ENCODE measurements around the gene CERS3.

Gene CERS3

DNA sequence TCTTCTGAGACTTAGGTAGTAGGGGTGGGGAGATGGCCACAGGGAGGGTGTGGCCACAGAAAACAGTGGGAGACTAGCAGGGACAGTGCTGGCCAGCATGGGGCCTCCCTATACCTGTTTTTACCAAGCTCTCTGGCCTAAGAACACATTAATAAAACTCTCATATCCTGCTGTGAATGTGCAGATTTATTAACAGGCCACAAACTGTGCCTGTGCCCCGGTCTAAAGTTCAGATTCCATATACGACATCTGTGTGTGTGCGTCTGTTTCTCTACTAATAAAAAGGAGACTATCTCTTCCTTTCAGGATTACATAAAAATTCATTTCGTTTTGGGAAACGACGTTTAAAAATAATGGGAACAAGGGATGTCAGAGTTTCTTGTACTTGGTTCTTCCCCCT, 94.2 kb downstream of the CERS3 start:
- ChIA-PET CTCF (no interaction called here), POLR2A (no interaction called here)
- TF ChIP-seq, protein P1, sequence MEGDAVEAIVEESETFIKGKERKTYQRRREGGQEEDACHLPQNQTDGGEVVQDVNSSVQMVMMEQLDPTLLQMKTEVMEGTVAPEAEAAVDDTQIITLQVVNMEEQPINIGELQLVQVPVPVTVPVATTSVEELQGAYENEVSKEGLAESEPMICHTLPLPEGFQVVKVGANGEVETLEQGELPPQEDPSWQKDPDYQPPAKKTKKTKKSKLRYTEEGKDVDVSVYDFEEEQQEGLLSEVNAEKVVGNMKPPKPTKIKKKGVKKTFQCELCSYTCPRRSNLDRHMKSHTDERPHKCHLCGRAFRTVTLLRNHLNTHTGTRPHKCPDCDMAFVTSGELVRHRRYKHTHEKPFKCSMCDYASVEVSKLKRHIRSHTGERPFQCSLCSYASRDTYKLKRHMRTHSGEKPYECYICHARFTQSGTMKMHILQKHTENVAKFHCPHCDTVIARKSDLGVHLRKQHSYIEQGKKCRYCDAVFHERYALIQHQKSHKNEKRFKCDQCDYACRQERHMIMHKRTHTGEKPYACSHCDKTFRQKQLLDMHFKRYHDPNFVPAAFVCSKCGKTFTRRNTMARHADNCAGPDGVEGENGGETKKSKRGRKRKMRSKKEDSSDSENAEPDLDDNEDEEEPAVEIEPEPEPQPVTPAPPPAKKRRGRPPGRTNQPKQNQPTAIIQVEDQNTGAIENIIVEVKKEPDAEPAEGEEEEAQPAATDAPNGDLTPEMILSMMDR (IDR thresholded peaks at IDR 0.05; ENCODE audit: insufficient read depth, low read length, missing control alignments): no peak
- no peak overlapping the region for H3K4me3 ChIP-seq (ENCODE audit: low read depth, low read length)
- DNase-seq (ENCODE audit: low read depth, low spot score): no peak

DNA sequence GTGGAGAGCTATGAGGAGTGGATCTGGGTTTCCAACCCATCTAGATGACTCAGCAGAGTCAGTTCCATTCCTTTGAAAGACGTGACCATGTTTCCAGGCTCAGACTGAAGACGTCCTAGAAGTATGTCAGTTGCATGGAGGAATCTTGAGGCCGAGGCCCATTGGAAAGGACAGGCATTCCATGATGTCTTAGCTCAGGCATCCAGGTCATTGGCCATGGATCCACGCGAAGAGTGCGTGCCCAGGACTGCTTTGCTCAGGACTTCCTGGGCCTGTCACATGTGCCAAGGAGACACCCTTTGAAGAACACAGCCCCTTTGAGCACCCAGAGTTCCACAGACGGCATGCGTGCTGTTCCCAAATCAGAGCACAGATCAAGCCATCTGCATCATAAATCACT, 94.7 kb downstream of the CERS3 start:
- CTCF ChIA-PET: no interaction called here
- TF ChIP-seq, protein P1 (IDR thresholded peaks at IDR 0.05; ENCODE audit: insufficient read depth, low read length, missing control alignments): no peak
- no peak overlapping the region for H3K4me3 ChIP-seq (ENCODE audit: low read depth, low read length)
- POLR2A ChIA-PET: no interaction called here
- DNase-seq (ENCODE audit: low read depth, low spot score): no peak

DNA sequence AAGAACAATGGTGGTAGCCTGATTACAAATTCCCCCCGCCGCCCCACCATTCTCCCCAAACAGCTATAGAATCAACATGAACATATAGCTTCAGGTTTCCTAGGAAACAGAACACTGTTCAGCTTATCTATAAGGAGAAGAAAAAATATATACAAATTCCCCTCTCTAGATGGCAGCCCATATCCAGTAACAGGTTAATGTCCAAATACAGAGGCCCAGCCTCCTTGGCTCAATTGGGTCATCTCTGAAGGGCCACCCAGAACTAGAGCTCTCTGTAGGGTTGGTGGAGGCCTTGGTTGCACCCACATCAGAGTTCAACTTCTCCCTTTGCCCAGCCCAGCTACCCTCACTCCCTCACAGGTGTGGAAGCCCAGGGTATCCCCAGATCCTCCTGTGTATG, 95.4 kb downstream of the CERS3 start:
- DNase-seq (ENCODE audit: low read depth, low spot score): no peak
- no peak overlapping the region for H3K4me3 ChIP-seq (ENCODE audit: low read depth, low read length)
- ChIA-PET POLR2A (no interaction called here), CTCF (no interaction called here)
- TF ChIP-seq, protein P1 (IDR thresholded peaks at IDR 0.05; ENCODE audit: insufficient read depth, low read length, missing control alignments): no peak

DNA sequence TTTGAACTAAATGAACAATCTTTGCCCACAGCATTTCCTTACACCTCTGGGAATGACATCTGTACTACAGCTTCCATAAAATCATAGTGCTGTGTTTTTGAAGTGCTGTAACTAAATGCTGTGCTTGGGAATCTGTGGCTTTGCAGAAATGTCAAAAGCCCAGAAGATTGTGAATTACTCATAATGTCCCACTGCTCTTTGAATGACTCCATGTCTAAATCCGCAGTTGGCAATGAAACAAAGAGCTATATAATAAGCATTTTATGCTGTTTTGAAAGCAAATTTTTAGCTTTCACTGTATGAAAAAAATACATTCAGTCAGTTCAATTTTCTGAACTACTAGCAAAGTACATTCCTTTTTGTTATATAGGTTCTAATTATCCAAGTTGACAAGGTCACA, 98.3 kb downstream of the CERS3 start:
- POLR2A ChIA-PET: no interaction called here

DNA sequence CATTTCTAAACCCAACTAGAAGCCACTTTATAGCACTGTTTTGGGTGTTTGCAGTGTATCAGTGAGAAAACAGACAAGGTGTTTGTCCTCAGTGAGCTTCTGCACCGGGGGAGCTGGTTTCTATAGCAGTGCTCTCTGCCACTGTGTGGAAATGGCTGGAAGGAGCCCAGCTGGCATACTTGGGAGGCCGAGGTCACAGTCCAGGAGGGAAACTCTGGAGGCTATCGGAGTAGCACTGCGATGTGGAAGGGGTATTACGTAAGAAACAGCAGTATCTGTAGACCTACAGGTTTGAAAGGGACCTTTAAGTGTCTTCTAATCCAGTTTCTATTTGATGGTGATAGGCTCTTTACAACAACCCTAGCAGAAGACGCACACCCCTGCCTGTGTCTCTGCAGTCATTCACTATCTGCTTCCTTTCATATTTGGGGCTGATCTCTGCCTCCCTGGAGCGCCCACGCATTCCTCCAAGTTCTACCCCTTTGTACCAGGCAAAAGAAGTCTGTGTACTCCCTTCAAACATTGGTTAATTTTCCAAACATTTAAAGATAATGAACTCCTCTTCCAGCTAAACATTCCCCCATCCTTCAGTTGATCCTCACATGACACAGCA, 99.5 kb downstream of the CERS3 start:
- H3K4me3 ChIP-seq (ENCODE audit: low read depth, low read length): no peak overlapping the region
- no peak for DNase-seq (ENCODE audit: low read depth, low spot score)
- ChIA-PET POLR2A (no interaction called here), CTCF (no interaction called here)
- TF ChIP-seq, protein P1 (IDR thresholded peaks at IDR 0.05; ENCODE audit: insufficient read depth, low read length, missing control alignments): no peak

More for the DNA sequence above, 98.3 kb downstream of the CERS3 start:
- CTCF ChIA-PET: no interaction called here
- no peak for DNase-seq (ENCODE audit: low read depth, low spot score)
- no peak overlapping the region for H3K4me3 ChIP-seq (ENCODE audit: low read depth, low read length)
- TF ChIP-seq, protein P1 (IDR thresholded peaks at IDR 0.05; ENCODE audit: insufficient read depth, low read length, missing control alignments): no peak

DNA sequence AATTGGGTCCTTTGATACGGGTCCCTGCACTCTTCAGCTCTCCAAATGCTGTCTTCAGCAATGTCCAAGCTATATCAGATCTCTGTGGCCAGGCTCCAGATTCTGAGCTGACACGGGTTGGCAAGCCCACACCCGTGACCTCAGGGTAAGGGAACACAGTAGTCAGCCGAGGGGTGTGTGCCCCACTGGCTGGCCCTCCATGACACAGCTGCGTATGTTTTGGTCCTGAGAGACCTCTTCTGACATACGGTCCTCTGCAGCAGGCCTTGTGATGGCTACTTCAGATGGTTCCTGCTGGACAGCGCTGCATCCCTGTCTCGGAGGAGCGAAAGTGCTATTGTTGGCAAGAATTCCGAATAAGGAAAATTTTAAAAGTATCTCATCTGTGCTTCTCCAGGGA, 101.8 kb downstream of the CERS3 start:
- CTCF ChIA-PET: no interaction called here
- DNase-seq (ENCODE audit: low read depth, low spot score): no peak
- no peak overlapping the region for H3K4me3 ChIP-seq (ENCODE audit: low read depth, low read length)
- POLR2A ChIA-PET: no interaction called here
- TF ChIP-seq, protein P1 (IDR thresholded peaks at IDR 0.05; ENCODE audit: insufficient read depth, low read length, missing control alignments): no peak

Measured in AG04449 (cell line).